SU-DHL-6 (cell line): ENCODE measurements around the gene COL16A1.

ENCODE experiments used
- CTCF ChIP-seq: fragments of 200-600 bp; sonication (generic); IDR thresholded peaks from one replicate; pipeline ENCODE4 v1.5.1; 2017; ENCODE audit warnings: antibody characterized with exemption, mild to moderate bottlenecking, low read length, moderate library complexity; ENCODE audit not compliant: insufficient read depth, poor library complexity, severe bottlenecking
- EZH2phosphoT487 ChIP-seq: fragments of 200-600 bp; sonication (generic), shearing (Covaris generic); conservative IDR thresholded peaks from 2 replicates; pipeline ENCODE4 v1.6.1; 2018; ENCODE audit warnings: mild to moderate bottlenecking, antibody characterized with exemption, low read length, moderate library complexity, mixed read lengths

- TF ChIP-seq CTCF (no peak), EZH2phosphoT487 (no peak)
Measured at GRCh38 chr1:31657972-31658510, 45.8 kb downstream of the COL16A1 start.
